Uterus (tissue), 4 donors: ENCODE measurements around the gene AGRP. TPM values are rescaled to one million over a fixed set of nuclear protein-coding genes. Genes with fewer than 3 reads are reported as not detected.

Experiments
- DNase-seq, 2 donors: peaks; one replicate each; pipeline ENCODE4 v3.0.0-alpha.2; 2019 to 2020
- H3K27ac ChIP-seq, 2 donors: fragments of 200-600 bp; sonication (generic); 1 replicate in 1 of 2; 2 replicates in 1 of 2; pipeline ENCODE4 v1.5.1; 2016 to 2018
- H3K27me3 ChIP-seq, 2 donors: fragments of 200-600 bp; sonication (generic); one replicate each; pipeline ENCODE4 v1.5.1; 2018 to 2019; ENCODE audit warnings: control low read depth in 1 of 2
- H3K36me3 ChIP-seq, 2 donors: fragments of 200-600 bp; sonication (generic); one replicate each; pipeline ENCODE4 v1.5.1; 2019; ENCODE audit warnings: control low read depth in 1 of 2
- H3K4me1 ChIP-seq, 2 donors: fragments of 200-600 bp; sonication (generic); one replicate each; pipeline ENCODE4 v1.5.1; 2018 to 2019; ENCODE audit warnings: control low read depth in 1 of 2
- H3K4me3 ChIP-seq, 2 donors: fragments of 200-600 bp; sonication (generic); 1 replicate in 1 of 2; 2 replicates in 1 of 2; pipeline ENCODE4 v1.5.1; 2018 to 2019; ENCODE audit warnings: mild to moderate bottlenecking in 1 of 2
- H3K9me3 ChIP-seq, 2 donors: fragments of 200-600 bp; sonication (generic); one replicate each; pipeline ENCODE4 v1.5.1; 2019; ENCODE audit warnings: control low read depth in 1 of 2
- CTCF ChIP-seq, 4 experiments: fragments of 200-600 bp in 2 of 4; fragments of 450-650 bp in 2 of 4; sonication (generic) in 2 of 4; IDR thresholded peaks; one replicate each; pipeline ENCODE4 v1.5.1; 2016 to 2019; ENCODE audit warnings: antibody characterized with exemption in 4 of 4, mild to moderate bottlenecking in 2 of 4, moderate library complexity in 1 of 4
- POLR2A ChIP-seq, 2 donors: fragments of 450-650 bp; IDR thresholded peaks; one replicate each; pipeline ENCODE4 v1.6.1; 2016; ENCODE audit warnings: antibody characterized with exemption in 2 of 2, mild to moderate bottlenecking in 1 of 2, moderate library complexity in 1 of 2
- intact Hi-C: fragments of 100-400 bp; cut with DNase I; formaldehyde crosslinking; loops from one replicate; pipeline ENCODE4 v1.15.1; 2023; ENCODE audit warnings: low total_unique reads
- total RNA-seq, 4 donors: library from RNA; depleted of rRNA in 3 of 4; stranded (reverse); fragments of >200 nt in 3 of 4; gene quantifications; one replicate each; pipeline versions ENCODE4 v1.1.0 to v1.2.4, GENCODE V29; 2014 to 2023
- donor health status: DM: yes; HTN: yes; CAD: no.

Gene AGRP
- not detected for total RNA-seq

GRCh38 chr16:67483150-67483549, at the start of gene AGRP:
TSS of gene AGRP (minus strand) at chr16:67483547. CDS start at chr16:67483398, 149 bp downstream.
- no peak within 1 kb of the TSS for H3K4me3 ChIP-seq
- no peaks in the 10 kb centered on the region for H3K9me3 ChIP-seq
- intact Hi-C loops: no loop called here
- no peak for DNase-seq
- H3K27me3 ChIP-seq: no peaks in the 10 kb centered on the region
- peaks cover 0 to 6% of the 10 kb centered on the region in 2 donors for H3K4me1 ChIP-seq
- H3K36me3 ChIP-seq: no peaks in the 10 kb centered on the region
- TF ChIP-seq CTCF (IDR thresholded peaks at IDR 0.05): no peak
- TF ChIP-seq POLR2A (IDR thresholded peaks at IDR 0.05): no peak
- H3K27ac ChIP-seq: peak within 1 kb of the TSS; percentile 74 to 76

DNA sequence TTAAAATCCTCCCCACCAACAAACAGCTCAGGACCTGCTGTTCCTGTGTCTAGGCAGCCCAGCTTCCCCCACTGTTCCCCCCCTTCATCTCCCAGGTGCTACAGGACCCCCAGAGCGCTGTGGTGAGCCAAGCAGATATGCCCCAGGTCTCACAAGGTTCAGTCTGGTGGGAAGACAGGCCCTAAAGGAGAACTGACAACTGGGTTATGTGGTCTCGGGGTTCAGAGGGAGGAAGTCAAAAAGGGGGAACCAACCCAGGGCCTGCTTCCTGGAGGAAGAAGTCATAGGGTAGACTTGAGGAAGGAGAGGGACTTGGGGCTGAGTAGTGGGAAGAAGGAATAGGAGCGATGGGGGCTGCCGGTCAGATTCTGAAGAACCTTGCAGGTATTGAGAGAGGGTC, 47.9 kb upstream of the AGRP start:
- Histone ChIP-seq H3K4me1 (peaks cover 0 to 10% of the 10 kb centered on the region in 2 donors), H3K36me3 (no peaks in the 10 kb centered on the region), H3K27me3 (no peaks in the 10 kb centered on the region), H3K9me3 (no peaks in the 10 kb centered on the region), H3K4me3 (no peak overlapping the region), H3K27ac (peak overlapping the region; percentile 94 to 95)
- TF ChIP-seq POLR2A (IDR thresholded peaks at IDR 0.05) (no peak), CTCF (IDR thresholded peaks at IDR 0.05) (no peak)
- DNase-seq: no peak
- intact Hi-C loops: no loop called here

GRCh38 chr16:67530013-67530939, 46.9 kb upstream of the AGRP start:
- peak; percentile 81 for DNase-seq
- Histone ChIP-seq H3K36me3 (no peaks in the 10 kb centered on the region), H3K9me3 (no peaks in the 10 kb centered on the region), H3K4me3 (peak overlapping the region; percentile 85 to 93), H3K27me3 (no peaks in the 10 kb centered on the region), H3K4me1 (peaks cover 0 to 10% of the 10 kb centered on the region in 2 donors), H3K27ac (peak overlapping the region; percentile 94 to 95)
- no peak for TF ChIP-seq CTCF (IDR thresholded peaks at IDR 0.05)
- TF ChIP-seq POLR2A (IDR thresholded peaks at IDR 0.05): peak; percentile 63 to 84
- intact Hi-C loops: no loop called here

DNA sequence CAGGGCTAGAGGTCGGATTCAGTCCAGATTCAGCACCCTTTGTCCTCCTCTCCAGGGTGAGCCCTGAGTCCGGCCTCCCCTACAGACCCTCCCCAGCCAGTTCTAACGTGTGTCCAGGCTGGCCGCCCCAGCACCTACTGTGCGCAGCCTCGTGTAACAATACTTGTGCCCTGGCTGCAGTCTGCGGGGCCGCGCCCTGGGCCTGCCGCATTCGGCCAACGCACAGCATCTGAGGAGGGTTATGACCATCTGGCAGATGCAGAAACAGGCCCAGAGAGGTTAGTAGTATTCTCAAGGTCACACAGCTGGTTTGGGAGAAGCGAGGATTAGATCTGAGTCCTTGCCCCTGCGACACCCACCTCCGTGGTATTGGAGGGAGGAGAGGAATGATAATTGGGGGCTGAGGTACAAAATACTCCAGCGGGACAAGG, 46.2 kb upstream of the AGRP start:
- H3K27me3 ChIP-seq: no peaks in the 10 kb centered on the region
- TF ChIP-seq CTCF (IDR thresholded peaks at IDR 0.05) (no peak), POLR2A (IDR thresholded peaks at IDR 0.05) (no peak)
- intact Hi-C loops: no loop called here

More for the DNA sequence above, 46.2 kb upstream of the AGRP start:
- Histone ChIP-seq H3K27ac (peak overlapping the region; percentile 94 to 95), H3K9me3 (no peaks in the 10 kb centered on the region), H3K4me1 (peaks cover 0 to 10% of the 10 kb centered on the region in 2 donors), H3K36me3 (no peaks in the 10 kb centered on the region), H3K4me3 (peak overlapping the region; percentile 85 to 93)
- peak in 1 of 2 donors; percentile 34 for DNase-seq
